GM21576 (cell line): ENCODE data around the gene CSAD.
A peak's percentile ranks its signal among the peaks of the same experiment; 100 is the strongest.
"Not testable (repeated sequence)": the region's sequence is repeated elsewhere in the genome, so short reads cannot be mapped to it uniquely, and the experiment has no call there.

Experiments used
- ATAC-seq: cut with Tn5 transposase; IDR thresholded peaks from one replicate; pipeline ENCODE4 v1.9.1; 2021; ENCODE audit warnings: mild to moderate bottlenecking, moderate library complexity; ENCODE audit not compliant: unreplicated experiment

CSAD gene

GRCh38 chr12:53181935-53182334 lies 1.2 kb upstream of the CSAD start:
- ATAC-seq = no peak

- ATAC-seq = peak; percentile 48
These were observed 363 bp upstream of the CSAD start for GRCh38 chr12:53180931-53181645.

- ATAC-seq = peak; percentile 8
These were observed 972 bp downstream of the CSAD start for GRCh38 chr12:53179687-53180219.

- not testable (repeated sequence) for ATAC-seq
These were observed 1.9 kb downstream of the CSAD start for GRCh38 chr12:53178803-53179202.

- ATAC-seq = not testable (repeated sequence)
These were observed 3.3 kb downstream of the CSAD start for GRCh38 chr12:53177447-53177846.

- ATAC-seq = no peak
These were observed 4.0 kb downstream of the CSAD start for GRCh38 chr12:53176750-53177149.

GRCh38 chr12:53174881-53175491 lies 5.7 kb downstream of the CSAD start:
- ATAC-seq = no peak

- no peak for ATAC-seq
These were observed 7.5 kb downstream of the CSAD start for GRCh38 chr12:53173085-53173715.

GRCh38 chr12:53172352-53172751 lies 8.4 kb downstream of the CSAD start:
- ATAC-seq = no peak

GRCh38 chr12:53171725-53172329 lies 8.9 kb downstream of the CSAD start:
- ATAC-seq = no peak

GRCh38 chr12:53170876-53171724 lies 9.6 kb downstream of the CSAD start:
- no peak for ATAC-seq

- no peak for ATAC-seq
These were observed 10.5 kb downstream of the CSAD start for GRCh38 chr12:53170215-53170614.

GRCh38 chr12:53169644-53170043 lies 11.1 kb downstream of the CSAD start:
- no peak for ATAC-seq

- ATAC-seq = no peak
These were observed 13.9 kb downstream of the CSAD start for GRCh38 chr12:53166837-53167236.

- not testable (repeated sequence) for ATAC-seq
These were observed 17.7 kb downstream of the CSAD start for GRCh38 chr12:53163008-53163407.

- ATAC-seq = no peak
These were observed 19.4 kb downstream of the CSAD start for GRCh38 chr12:53161119-53161911.

- no peak for ATAC-seq
These were observed 20.1 kb downstream of the CSAD start for GRCh38 chr12:53160673-53161072.

GRCh38 chr12:53160000-53160399 lies 20.7 kb downstream of the CSAD start:
- no peak for ATAC-seq

- ATAC-seq = peak; percentile 81
These were observed 21.4 kb downstream of the CSAD start for GRCh38 chr12:53159195-53159839.
